NCI-H2227 treated with DMSO at 0.1 percent for 48 hours (cell line): ENCODE measurements around the gene DMD.
"Not testable (repeated sequence)": the region's sequence is repeated elsewhere in the genome, so short reads cannot be mapped to it uniquely, and the experiment has no call there.

Experiments used
- DNase-seq: peaks from one replicate; lab custom pipeline; 2025; lab: John Stamatoyannopoulos, UW

The DMD gene

DNA sequence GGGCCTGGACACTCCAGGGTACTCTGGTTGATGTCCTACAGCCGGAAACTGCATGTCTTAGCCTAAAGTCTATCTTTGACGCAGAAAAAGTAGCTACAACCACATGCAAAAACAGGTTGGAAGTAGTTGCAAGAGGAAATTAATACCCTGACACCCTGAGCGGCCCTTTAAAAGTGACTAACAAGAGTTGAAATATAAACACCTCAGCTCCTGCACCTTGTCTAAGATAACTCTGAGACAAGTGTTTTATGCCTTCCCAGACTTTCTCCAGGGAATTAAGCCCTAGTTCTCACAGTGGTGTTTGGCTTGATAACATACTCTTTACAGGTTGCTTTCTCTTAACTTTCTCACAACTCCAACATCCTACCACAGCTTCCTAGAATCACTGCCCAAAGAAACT is 943.1 kb downstream of the DMD start:
- no peak for DNase-seq

DNA sequence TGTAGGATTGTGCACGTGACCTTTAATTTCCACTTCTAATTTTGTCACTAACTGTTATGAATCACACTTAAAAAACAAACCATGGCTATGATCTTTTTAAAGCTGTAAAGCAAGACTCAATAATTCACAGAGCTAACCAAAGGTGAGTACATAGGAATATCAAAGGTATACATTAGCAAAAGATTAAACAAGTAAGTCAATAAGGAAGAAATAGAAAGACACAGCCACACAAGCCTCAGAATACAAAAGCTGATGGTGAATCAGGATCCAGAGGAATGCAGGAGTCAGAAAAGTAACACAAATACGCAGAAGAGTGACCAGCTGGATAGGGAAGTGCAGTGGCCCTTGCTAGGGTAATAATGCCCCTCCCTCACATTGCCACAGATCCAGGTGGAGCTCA is 943.6 kb downstream of the DMD start:
- DNase-seq = no peak

DNA sequence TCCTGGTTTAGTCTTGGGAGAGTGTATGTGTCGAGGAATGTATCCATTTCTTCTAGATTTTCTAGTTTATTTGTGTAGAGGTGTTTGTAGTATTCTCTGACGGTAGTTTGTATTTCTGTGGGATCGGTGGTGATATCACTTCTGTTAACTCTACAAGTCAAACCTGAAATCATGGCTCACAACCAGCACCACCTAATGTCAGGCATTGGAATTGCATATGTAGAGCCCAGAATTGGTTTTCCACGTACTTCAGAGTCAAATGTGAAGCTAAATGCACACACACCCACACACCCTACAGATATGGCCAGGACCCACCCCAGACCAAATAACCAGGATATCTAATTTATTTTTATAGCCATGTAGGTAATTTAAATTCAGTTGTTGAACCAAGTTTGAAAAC is 964.7 kb downstream of the DMD start:
- not testable (repeated sequence) for DNase-seq

DNA sequence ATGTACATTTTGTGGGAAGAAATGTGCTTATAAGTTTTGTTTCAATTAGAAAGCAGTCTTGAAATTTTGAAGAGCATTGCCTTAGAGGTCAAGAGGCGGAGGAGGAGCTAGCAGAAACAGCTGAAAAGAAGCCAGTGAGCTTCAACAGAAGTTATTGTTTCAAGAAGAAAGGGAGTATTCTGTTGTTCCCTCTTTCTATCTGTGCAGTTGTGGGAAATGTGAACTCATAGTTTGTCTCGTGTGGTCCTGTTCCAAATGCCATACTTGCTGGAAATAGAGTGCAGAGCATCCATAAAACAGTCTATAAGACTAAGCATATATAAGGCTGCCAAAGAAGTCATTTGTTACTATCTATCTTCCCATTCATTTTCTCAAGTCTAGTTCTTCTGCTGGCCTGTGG is 1015.7 kb downstream of the DMD start:
- no peak for DNase-seq

DNA sequence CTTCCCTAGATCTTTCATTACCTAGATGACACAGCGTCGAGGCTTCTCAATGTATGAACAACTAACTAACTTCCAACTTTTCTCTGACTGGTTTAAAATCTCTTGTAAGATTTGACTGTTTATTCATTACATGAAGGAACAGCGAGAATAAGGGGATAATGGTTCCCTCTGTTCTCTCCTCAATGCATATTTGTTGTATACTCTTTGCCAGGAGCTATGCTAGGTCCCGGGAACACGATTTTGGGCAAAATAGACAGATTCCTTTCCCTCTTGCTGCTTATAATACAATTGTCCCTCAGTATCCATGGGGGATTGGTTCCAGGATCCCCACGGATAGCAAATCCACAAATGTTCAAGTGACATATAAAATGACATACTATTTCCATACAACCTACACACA is 1020.0 kb downstream of the DMD start:
- DNase-seq = no peak

DNA sequence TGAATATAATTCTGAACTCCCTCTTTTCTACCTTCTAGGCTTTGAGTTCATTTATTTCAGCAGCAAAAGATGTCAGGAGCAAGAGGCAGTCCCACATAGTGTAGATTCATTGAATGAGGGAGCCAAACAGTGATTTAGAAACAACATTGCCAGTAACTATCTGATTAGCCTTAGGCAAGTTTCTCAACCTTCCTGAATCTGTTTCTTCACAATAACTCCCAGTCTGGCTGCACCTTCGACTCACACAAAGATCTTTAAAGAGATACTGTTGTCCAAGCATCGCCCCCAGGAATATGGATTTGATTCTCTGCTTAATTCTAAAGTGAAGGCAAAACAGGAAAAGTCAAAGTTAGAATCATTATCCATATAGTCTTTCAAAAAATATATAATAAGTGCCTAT is 1026.2 kb downstream of the DMD start:
- DNase-seq = no peak

DNA sequence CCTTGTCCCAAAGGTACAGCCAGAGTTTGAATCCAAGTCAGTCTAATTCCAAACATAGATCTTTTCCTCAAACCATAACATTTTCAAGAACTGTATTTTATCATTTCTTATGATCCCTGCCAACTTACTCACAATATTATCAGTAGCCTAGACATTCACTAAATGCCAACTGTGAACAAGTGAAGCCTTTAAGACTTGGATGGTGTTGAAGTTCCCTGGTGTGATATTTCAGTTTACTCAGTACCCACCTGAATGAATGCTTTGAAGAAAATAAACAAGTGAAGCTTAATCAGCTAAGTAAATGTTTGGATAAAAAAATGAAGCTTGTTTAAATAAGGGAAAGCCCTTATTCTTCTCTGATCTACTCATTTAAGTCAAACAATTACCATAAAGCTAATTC is 1028.3 kb downstream of the DMD start:
- DNase-seq = no peak

DNA sequence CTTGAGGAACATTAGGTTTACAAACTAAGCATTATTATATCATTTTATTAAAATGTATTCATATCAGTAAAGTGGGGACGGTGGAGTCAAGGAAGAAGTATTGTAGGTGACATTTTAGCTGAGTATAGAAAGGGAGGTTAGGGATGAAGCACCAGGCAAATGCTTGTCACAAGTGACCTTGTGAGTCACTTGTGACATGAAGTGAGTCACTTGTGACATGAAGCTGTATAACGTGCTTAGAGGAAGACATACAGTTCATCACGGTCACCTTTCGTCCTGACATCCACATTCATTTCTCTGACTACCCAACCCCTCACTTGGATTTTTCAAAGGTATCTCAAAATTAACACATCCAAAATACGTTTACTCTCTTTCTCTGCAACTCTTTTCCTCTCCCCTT is 1034.8 kb downstream of the DMD start:
- no peak for DNase-seq

DNA sequence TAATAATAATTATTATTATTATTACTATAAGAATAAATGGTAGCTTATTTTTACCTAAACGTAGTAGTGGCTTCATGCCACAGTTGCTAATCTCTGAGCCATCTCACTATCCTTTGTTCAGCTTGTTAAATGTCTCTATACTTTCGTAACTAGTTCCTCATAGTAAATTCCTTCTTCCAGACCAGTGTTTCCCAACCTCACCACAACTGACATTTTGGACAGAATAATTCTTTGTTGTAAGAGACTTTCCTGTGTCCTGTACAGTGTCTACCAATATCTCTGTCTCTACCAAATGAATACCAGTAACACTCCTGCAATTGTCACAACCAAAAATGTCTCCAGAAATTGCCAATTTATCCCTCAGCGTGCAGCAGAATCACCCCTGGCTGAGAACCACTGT is 1040.9 kb downstream of the DMD start:
- no peak for DNase-seq

DNA sequence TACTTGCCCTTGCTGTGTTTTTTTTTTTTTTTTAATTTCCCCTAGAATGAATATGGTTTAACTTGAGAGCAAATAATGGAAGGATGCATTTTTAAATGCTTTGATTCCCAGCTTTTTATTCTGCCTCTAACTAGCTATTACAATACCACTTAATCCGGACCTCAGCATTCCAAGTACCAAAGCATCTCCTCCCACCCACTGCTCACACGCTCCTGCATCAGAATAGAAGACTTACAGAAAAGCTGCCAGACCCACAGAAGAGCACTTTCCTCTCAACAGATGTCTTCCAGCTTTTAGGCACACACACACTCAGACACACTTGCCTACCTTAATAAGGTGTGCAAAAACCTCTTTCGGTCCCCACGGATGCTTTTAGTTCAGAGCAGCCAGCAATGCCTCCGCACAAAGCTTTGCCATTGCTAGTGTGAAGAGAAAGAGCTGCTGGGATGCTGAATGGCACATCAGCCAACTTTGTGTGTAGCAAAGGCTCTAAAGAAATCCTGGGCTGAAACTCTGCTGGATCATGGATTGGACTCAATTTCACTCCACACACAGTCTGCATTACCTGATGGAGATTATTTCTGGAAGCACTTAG is 1056.2 kb downstream of the DMD start:
- DNase-seq = no peak

DNA sequence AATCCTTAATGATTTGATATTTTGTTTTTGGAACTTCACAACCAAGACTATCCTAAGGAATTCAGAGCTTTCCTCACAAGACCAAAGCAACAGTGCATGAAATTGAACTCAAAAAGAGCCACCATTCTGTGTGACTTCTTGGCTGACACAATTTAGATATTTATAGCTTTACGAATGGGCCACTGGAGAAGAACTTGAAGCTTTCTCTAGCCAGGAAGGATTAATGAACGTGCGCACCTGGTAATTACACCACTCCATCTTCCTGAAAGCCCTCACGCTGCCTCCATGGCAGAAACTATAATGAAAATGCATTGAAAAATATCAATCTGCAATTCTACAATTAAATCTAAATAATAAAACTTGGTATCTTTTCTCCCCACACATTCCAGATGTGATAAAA is 1057.8 kb downstream of the DMD start:
- DNase-seq = no peak

DNA sequence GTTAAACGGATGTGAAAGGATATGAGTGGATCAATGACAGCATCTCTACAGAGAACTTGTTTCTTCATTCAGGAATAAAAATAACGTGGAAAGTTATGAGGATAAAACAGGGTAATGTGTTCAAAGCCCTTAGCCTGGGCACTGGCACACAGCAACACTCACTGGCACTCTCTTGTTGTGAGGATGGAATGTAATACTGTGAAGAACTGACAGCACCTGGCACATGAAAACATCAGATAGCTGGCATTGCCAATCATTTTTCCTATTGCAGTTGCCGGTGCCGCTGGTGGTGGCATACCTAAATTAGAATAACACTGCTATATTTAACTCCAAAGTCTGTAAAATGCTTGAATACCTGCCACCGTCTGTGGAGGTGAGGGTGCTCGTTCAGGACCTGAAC is 1061.2 kb downstream of the DMD start:
- DNase-seq = no peak

DNA sequence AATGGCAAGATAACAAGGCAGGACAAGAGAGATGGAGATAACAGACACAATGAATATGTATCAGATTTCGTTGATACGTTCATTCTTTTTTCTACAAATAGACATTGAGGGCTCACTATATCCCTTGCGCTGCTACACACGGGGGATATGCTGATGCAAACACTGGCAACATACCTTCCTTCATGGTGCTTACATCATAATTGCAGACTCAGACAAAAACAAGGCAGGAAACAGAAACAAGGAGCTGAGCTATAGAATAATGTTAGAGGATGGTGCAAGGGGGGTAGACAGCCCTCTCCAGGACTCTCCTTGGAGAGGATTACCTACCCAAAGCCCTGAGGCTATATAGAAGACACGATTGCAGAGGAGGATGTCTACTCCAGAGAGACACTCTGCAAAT is 1069.5 kb downstream of the DMD start:
- DNase-seq = no peak

DNA sequence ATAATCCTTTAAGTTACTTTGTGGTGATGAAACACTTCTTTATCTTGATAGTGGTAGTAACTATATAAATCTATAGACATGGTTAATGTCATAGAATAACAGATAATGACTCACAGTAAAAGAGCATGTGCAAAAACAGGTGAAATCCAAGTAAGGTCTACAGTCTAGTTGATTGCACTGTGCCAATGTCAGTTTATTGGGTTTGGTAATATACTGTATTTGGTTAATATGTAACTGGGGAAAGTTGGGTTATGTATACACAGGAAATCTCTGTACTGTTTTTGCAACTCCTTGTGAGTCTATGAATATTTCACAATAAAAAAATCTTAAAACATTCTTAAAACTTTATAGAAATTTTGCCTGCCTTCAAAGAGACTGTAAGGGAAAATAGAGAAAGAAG is 1071.9 kb downstream of the DMD start:
- DNase-seq = no peak

DNA sequence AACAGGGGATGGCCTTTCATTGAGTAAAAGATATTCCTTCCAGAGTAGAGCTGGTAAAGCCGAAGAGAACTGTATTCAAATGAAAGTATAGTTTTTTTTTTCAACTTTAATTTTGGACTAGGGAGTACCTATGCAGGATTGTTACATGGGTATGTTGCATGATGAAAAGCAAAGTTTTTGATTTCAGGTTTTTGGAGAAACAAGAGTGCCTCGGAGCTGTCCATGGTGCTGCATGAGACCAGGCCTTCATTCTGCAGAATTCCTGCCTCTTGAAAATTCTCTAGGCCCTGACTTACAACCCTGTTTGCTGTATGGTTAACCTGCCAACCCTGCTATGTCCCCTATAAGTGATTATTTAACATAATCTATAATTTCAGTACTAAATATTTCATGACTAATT is 1073.8 kb downstream of the DMD start:
- DNase-seq = no peak

DNA sequence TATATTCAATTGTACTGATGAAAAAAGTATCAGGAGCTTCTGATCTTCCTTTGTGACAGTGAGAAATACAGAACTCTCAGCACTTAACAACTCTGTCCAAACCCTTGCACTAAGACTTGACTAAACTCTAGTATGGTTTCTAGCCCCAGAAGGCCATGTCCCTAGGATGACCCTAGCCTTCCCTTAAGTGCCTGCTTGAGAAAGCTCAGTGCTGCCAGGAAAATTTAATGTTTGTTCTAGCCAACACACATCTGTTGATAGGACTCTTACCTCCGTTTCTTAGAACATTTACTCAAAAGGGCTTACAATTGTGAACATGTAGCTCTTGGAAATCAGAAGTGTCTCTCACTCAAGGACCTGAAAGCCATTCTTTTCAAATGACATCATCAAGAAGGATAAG is 1084.4 kb downstream of the DMD start:
- no peak for DNase-seq

DNA sequence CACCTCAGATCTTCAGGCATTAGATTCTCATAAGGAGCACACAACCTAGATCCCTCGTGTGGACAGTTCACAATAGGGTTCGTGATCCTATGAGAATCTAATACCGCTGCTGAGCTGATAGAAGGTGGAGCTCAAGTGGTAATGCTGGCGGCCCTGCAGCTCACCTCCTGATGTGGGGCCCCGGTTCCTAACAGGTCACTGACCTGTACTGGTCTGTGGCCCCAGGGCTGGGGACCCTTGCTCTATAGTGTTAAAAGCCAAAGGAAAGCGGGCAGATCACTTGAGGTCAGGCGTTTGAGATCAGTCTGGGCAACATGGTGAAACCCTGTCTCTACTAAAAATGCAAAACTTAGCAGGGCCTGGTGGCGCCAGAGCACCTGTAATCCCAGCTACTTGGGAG is 1092.5 kb downstream of the DMD start:
- no peak for DNase-seq

DNA sequence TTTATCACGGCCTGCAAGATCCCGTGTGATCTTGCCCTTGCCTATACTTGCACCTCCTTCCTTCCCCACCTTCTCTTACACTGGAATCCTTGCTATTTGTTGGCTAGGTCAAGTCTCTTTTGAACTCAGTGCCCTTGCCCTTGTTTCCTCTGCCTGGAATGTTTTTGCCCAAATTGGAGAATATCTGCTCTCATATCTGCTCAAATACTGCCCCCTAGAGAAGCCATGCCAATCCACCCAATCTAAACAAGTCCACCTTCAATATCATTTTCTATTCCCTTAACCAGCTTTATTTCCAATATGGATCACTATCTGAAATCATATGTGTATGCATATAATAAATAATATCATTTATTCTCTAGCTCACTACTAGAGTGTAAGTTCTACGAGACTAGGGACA is 1095.3 kb downstream of the DMD start:
- no peak for DNase-seq

DNA sequence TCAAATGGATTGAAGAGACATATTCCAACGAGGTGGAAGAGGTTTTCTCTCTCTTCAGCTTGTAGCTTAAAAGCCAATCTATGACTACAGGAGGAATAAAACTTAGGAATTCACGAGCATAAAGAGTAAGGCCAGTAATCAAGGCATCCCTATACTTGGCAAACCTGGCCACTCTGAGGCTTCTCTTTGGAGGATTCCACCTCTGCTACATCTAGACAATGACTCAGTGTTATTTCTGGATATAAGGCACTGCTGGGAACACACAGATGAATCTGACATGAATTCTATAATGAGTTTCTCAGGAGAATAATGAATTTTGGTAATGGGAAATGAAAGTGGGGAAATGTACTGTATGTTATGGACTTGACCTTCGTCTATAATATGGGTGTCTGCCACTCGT is 1123.7 kb downstream of the DMD start:
- DNase-seq = no peak

DNA sequence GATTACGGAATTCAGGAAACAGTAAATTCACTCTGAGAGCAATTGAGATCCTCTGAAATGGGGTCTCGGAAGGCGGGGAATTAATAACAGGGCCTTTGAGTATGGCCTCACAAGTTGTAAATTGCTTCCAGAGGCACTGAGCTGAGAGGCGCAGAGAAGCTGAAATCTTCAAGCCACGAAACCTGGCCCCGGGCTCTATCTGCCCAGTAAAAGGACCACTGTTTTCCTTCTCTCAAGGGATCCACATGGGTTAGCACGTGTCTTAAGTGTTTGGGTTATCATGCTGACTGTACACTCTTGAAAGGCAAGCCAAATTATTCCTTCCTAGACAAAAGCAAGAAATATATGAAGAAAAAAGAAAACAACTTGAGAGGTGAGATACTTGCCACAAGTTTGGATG is 1126.6 kb downstream of the DMD start:
- no peak for DNase-seq

DNA sequence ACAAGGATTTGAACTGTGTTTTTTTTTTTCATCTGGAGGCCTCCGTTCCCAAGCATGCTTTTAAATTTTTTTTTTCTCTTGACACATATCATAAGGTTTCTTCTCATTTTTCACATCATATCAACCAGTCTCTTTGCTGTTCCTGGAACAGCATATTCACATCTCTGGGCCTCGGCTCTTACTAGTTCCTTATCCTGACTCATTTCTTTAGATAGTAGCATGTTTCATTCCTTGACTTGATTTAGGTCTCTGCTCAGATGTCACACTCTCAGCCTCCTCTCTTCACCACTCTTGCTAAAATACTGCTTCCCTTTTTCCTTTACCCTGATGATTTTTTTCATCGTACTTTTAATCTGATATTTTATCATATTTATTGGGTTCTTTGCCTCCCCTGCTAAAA is 1163.1 kb downstream of the DMD start:
- no peak for DNase-seq

DNA sequence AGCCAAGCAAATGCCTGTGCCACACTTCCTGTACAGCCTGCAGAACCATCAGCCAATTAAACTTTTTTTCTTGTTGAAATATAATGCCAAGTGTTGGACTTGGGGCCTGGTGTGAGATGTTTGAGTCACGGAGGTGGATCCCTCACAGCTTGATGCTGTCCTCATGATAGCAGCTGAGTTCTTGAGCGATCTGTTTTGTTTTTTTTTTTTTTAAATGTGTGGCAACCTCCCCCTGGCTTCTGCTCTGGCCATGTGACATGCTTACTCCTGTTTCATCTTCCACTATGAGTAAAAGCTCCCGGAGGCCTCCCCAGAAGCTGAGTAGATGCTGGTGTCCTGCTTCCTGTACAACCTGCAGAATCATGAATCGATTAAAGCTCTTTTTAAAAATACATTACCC is 1166.2 kb downstream of the DMD start:
- DNase-seq = no peak

DNA sequence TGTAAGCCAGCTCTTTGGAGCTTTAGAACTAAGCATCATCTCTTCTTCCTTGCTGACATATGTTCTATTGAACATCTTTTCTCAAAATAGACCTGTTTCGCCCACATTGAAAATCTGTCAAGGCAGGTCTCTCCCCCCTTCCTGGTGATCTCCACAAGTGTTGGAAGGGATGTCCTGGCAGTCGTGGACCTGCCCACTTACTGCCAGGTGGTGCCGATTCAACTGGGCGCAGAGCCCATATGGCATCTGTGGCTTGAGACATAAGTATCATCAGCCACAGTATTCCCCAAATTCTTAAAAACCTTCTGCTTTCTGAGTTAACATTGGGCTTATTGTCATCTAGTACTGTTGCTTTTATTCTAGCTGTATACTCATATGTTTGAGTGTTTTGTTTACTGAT is 1170.2 kb downstream of the DMD start:
- DNase-seq = no peak

DNA sequence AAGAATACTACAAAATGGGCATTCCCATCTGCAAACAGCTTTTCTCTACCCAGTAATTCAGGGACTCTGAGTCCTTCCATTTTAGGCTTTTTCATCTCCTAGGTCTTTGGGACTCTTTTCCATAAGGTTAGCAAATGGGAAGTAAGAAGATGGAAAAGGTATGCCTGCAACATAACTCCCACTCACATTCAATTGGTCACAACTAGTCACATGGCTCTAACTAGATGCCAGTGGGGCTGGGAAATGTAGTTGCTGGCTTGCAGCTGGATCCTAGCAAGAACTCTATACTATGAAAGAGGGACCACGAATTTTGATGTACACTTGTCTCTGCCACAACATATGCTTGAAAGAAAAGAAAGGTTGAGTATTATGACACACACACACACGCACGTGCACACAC is 1184.6 kb downstream of the DMD start:
- no peak for DNase-seq

DNA sequence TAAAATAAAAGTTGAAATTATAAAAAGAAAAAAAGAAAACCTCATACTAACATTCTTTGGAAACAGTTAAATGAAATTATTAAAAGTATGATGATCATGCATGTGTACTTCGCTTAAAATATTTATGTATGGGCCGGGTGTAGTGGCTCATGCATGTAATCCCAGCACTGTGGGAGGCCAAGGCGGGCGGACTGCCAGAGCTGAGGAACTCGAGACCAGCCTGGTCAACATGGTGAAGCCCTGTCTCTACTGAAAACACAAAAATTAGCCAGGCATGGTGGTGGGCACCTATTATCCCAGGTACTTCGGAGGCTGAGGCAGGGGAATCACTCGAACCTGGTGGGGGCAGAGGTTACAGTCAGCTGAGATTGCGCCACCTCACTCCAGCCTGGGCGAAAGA is 1187.3 kb downstream of the DMD start:
- DNase-seq = no peak
